ENCODE data around the gene CELF6. TPM values are rescaled to one million over a fixed set of nuclear protein-coding genes. Genes with fewer than 3 reads are reported as not detected.

CELF6 gene
- total RNA-seq, 4 donors from 2014 or later: 1.3 to 4.9 (median 1.9) TPM

DNA sequence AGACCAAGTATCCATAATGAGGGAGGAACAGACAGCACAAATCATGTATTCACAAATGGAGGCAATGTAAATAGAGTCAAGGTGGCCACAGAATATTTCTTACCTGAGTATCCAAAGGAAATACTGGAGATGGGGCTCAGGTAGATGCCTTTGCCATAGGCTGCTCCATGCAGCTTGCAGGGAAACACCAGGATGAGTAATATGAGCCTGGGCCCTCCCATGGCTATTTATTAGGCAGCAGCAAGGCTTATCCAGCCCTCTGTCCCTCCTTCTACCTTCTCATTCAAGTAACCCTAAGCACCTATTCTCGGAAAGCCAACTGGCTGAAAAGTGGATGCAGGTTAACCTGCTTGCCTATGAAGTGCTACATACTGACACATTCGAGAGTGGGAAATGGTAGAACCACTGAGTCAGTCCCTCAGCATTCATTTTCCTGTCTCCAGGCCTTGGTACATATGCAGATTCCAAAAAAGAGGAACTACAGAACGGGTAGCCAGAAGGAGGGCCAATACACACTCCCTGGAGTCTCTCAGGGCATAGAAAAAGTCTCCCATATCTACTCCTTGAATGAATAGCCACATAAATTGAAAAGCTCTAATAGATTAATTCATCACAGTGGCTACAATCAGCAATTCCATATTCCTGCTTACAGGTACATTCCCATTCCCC, 70.7 kb downstream of the CELF6 start:
- TF ChIP-seq, protein P1, sequence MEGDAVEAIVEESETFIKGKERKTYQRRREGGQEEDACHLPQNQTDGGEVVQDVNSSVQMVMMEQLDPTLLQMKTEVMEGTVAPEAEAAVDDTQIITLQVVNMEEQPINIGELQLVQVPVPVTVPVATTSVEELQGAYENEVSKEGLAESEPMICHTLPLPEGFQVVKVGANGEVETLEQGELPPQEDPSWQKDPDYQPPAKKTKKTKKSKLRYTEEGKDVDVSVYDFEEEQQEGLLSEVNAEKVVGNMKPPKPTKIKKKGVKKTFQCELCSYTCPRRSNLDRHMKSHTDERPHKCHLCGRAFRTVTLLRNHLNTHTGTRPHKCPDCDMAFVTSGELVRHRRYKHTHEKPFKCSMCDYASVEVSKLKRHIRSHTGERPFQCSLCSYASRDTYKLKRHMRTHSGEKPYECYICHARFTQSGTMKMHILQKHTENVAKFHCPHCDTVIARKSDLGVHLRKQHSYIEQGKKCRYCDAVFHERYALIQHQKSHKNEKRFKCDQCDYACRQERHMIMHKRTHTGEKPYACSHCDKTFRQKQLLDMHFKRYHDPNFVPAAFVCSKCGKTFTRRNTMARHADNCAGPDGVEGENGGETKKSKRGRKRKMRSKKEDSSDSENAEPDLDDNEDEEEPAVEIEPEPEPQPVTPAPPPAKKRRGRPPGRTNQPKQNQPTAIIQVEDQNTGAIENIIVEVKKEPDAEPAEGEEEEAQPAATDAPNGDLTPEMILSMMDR (IDR thresholded peaks at IDR 0.05): no peak
- no peak for ATAC-seq (ENCODE audit: low FRiP score)
- no peak for DNase-seq (ENCODE audit: low spot score)

DNA sequence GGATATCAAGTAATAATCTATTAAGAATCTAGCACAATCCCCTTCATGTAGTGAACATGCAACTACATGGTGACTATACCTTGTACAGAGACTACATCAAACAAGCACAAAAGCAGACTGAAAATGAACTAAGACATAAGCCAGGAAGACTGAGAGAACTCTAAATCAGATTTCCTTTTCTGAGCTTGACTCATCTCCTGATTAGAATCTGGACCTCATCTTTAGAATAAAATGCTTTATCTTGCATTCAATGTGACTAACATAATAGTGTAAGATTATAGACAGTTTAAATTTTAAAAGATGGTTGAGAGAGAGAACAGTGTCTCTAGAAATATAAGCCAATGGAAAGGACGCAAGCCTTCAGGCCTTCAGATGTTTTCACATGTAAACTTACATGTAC, 71.4 kb downstream of the CELF6 start:
- TF ChIP-seq, protein P1 (IDR thresholded peaks at IDR 0.05): no peak
- no peak for ATAC-seq (ENCODE audit: low FRiP score)
- no peak for DNase-seq (ENCODE audit: low spot score)

DNA sequence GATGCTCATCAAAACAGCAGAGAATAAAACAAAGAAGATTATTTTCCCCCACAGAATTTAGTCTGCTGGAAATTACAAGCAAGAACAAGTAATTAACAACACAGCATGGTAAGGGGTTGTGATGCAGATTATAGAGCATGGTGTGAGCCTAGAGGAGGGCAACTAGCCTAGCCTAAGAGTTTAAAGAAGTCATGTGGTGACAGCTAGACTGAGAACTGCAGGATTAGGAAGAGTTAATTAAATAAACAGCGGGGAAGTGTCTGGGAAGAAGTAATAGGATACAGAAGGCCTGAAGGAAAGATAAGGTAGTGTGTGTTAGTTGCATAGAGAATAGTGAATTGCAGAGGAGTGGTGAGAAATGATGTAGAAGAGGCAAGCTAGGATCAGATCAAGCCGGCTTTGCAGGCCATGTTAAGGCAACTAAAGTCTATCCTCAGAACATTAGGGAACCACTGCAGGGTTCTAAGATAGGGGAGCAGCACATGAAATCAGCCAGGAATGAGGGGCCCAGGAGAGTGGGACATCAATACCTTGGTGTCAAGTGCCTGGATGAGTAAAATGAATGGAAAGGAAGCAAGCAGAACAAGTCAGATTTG, 77.1 kb downstream of the CELF6 start:
- no peak for DNase-seq (ENCODE audit: low spot score)
- no peak for ATAC-seq (ENCODE audit: low FRiP score)
- TF ChIP-seq, protein P1 (IDR thresholded peaks at IDR 0.05): no peak

DNA sequence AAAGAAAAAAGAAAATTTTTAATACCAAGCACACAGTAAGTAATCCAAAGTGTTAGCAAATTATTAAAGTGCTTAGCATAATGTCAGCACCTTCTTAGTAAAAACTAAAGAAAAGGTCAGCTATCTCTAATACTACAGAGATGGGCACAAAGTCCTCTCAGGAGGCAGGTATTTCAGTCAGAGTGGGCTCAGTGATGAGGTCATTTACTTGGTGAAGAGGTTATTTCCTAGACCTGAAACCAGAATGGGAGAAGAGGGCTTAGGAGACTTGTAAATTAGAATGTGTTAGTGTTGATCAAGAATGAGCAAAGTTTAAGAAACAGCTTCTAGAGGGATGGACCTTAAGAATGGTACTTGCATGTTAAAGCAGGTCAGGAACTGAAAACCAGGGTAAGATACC, 80.3 kb downstream of the CELF6 start:
- DNase-seq (ENCODE audit: low spot score): no peak
- TF ChIP-seq, protein P1 (IDR thresholded peaks at IDR 0.05): no peak
- ATAC-seq (ENCODE audit: low FRiP score): no peak

DNA sequence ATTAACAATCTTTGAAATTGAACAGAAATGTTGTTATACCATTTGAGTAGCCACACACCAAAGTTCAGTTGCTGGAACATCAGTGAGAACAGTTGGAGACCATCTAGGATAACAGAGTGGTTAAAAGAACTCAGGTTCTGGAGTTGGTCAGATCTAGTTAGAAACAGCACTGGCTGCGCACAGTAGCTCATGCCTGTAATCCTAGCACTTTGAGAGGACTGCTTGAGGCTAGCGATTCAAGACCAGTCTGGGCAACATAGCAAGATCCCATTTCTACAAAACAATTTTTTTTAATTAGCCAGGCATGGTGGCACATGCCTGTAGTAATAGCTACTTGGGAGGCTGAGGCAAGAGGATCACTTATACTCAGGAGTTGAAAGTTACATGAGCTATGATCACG, 81.4 kb downstream of the CELF6 start:
- DNase-seq (ENCODE audit: low spot score) (no peak), ATAC-seq (ENCODE audit: low FRiP score) (no peak)
- TF ChIP-seq, protein P1 (IDR thresholded peaks at IDR 0.05): no peak

DNA sequence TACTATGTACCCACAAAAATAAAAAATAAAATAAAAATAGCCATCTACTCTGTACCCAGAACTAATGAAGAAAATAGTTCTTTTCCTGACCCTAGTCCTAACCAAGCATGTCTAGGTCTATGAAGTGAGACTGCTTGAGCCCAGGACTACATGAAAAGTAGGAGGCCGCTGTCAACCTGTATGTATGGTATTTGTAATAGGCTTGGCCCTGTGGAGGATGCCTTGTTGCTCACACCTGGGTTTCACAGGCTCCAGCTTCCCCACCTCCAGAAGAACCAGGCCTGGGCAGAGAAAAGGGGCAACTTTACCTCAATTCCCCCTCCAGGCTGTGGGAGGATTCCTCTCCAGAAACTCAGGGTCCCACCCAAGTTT, 82.1 kb downstream of the CELF6 start:
- TF ChIP-seq, protein P1 (IDR thresholded peaks at IDR 0.05): no peak
- DNase-seq (ENCODE audit: low spot score) (no peak), ATAC-seq (ENCODE audit: low FRiP score) (peak; percentile 14)
